Measurements from ENCODE around the gene PDE8B. TPM values are rescaled to one million over a fixed set of nuclear protein-coding genes. Genes with fewer than 3 reads are reported as not detected.
A peak's percentile ranks its signal among the peaks of the same experiment; 100 is the strongest.

PDE8B gene
- total RNA-seq, 1 experiment from 2014 or later: 1.8 TPM

GRCh38 chr5:77425998-77426659 is 215.6 kb downstream of the PDE8B start:
- H3K4me1 ChIP-seq (replicated peaks; ENCODE audit: insufficient read depth): peaks cover 26% of the 10 kb centered on the region
- ChIA-PET CTCF (no interaction called here), POLR2A (ENCODE audit: unreplicated experiment) (interaction anchor here (0.7 kb wide), 1 partner anchor 1082 kb away, joined by 4 read pairs; no protein-coding TSS in a partner anchor)
- intact Hi-C loops (cut with micrococcal nuclease; ENCODE audit: unreplicated experiment): no loop called here
- peak overlapping the region; percentile 12; the same call in 1 of the 2 replicates for H3K4me2 ChIP-seq
- DNase-seq: peak; percentile 44 to 86
- no peaks in the 10 kb centered on the region for H3K9me2 ChIP-seq (ENCODE audit: insufficient read depth)
- no peak overlapping the region for H3K4me3 ChIP-seq
- TF ChIP-seq CTCF (conservative IDR thresholded peaks at IDR 0.05): no peak
- no peak for TF ChIP-seq EZH2 (IDR thresholded peaks at IDR 0.05; ENCODE audit: low read depth)
- no peaks in the 10 kb centered on the region for H3K9me3 ChIP-seq (ENCODE audit: insufficient read depth, low read depth)
- H3K79me2 ChIP-seq (ENCODE audit: low read depth): no peaks in the 10 kb centered on the region
- H2AFZ ChIP-seq: no peak overlapping the region
- H3K36me3 ChIP-seq (ENCODE audit: low read depth): no peaks in the 10 kb centered on the region
- no peak overlapping the region for H3K27ac ChIP-seq
- H3K27me3 ChIP-seq (ENCODE audit: insufficient read depth, low read depth): no peaks in the 10 kb centered on the region
- H3F3A ChIP-seq (ENCODE audit: insufficient read depth, low read depth): peaks cover 18% of the 10 kb centered on the region
- H4K20me1 ChIP-seq (ENCODE audit: insufficient read depth): no peaks in the 10 kb centered on the region
- no TSS peak for BruUV-seq (replicated peaks)

- Histone ChIP-seq H4K20me1 (ENCODE audit: insufficient read depth) (no peaks in the 10 kb centered on the region), H3K4me3 (no peak overlapping the region), H3K9me3 (ENCODE audit: insufficient read depth, low read depth) (no peaks in the 10 kb centered on the region), H3K27me3 (ENCODE audit: insufficient read depth, low read depth) (no peaks in the 10 kb centered on the region), H3K27ac (no peak overlapping the region), H3K79me2 (ENCODE audit: low read depth) (no peaks in the 10 kb centered on the region), H3K9me2 (ENCODE audit: insufficient read depth) (no peaks in the 10 kb centered on the region), H2AFZ (no peak overlapping the region), H3K4me2 (peak overlapping the region; percentile 12; the same call in 1 of the 2 replicates), H3K4me1 (replicated peaks; ENCODE audit: insufficient read depth) (peaks cover 32% of the 10 kb centered on the region), H3F3A (ENCODE audit: insufficient read depth, low read depth) (peaks cover 18% of the 10 kb centered on the region), H3K36me3 (ENCODE audit: low read depth) (no peaks in the 10 kb centered on the region)
- CTCF ChIA-PET: interaction anchor here (0.5 kb wide), 1 partner anchor 156 kb away, joined by 3 read pairs; no protein-coding TSS in a partner anchor
- DNase-seq: peak in 1 of 2 experiments; percentile 36
- intact Hi-C loops (cut with micrococcal nuclease; ENCODE audit: unreplicated experiment): no loop called here
- TF ChIP-seq EZH2 (IDR thresholded peaks at IDR 0.05; ENCODE audit: low read depth) (no peak), CTCF (conservative IDR thresholded peaks at IDR 0.05) (no peak)
- POLR2A ChIA-PET (ENCODE audit: unreplicated experiment): interaction anchor here (0.7 kb wide), 1 partner anchor 1082 kb away, joined by 4 read pairs; no protein-coding TSS in a partner anchor
- no TSS peak for BruUV-seq (replicated peaks)
These were observed 216.2 kb downstream of the PDE8B start for GRCh38 chr5:77426670-77427069.

GRCh38 chr5:77427998-77428397 is 217.5 kb downstream of the PDE8B start:
- intact Hi-C loops (cut with micrococcal nuclease; ENCODE audit: unreplicated experiment): no loop called here
- POLR2A ChIA-PET (ENCODE audit: unreplicated experiment): no interaction called here
- no peak for DNase-seq

More at GRCh38 chr5:77427998-77428397, 217.5 kb downstream of the PDE8B start:
- no peaks in the 10 kb centered on the region for H3K9me2 ChIP-seq (ENCODE audit: insufficient read depth)
- no peaks in the 10 kb centered on the region for H4K20me1 ChIP-seq (ENCODE audit: insufficient read depth)
- H3K4me3 ChIP-seq: no peak overlapping the region
- no peaks in the 10 kb centered on the region for H3K9me3 ChIP-seq (ENCODE audit: insufficient read depth, low read depth)
- no peak overlapping the region for H3K4me2 ChIP-seq
- H3K27me3 ChIP-seq (ENCODE audit: insufficient read depth, low read depth): no peaks in the 10 kb centered on the region
- CTCF ChIA-PET: no interaction called here
- no peak for TF ChIP-seq CTCF (conservative IDR thresholded peaks at IDR 0.05)
- no peak for TF ChIP-seq EZH2 (IDR thresholded peaks at IDR 0.05; ENCODE audit: low read depth)
- H3F3A ChIP-seq (ENCODE audit: insufficient read depth, low read depth): peaks cover 18% of the 10 kb centered on the region
- no peak overlapping the region for H2AFZ ChIP-seq
- no peak overlapping the region for H3K27ac ChIP-seq
- peaks cover 33% of the 10 kb centered on the region for H3K4me1 ChIP-seq (replicated peaks; ENCODE audit: insufficient read depth)
- no TSS peak for BruUV-seq (replicated peaks)
- H3K36me3 ChIP-seq (ENCODE audit: low read depth): no peaks in the 10 kb centered on the region
- no peaks in the 10 kb centered on the region for H3K79me2 ChIP-seq (ENCODE audit: low read depth)
